Fibroblast of mammary gland (primary cell): Measurements from ENCODE around the gene GFI1.

Source experiments
- DNase-seq: peaks from one replicate; pipeline ENCODE4 v3.0.0-alpha.2; 2010; ENCODE audit warnings: low read depth
- H3K4me3 ChIP-seq: 2 replicates; pipeline ENCODE4 v1.5.1; 2011; ENCODE audit warnings: low read depth, mild to moderate bottlenecking, low read length, moderate library complexity; ENCODE audit not compliant: control insufficient read depth
- CTCF ChIP-seq: conservative IDR thresholded peaks from 2 replicates; pipeline ENCODE4 v1.5.1; 2011; ENCODE audit warnings: low read depth, low read length, inconsistent platforms; ENCODE audit not compliant: control insufficient read depth, insufficient read depth

Gene GFI1

DNA sequence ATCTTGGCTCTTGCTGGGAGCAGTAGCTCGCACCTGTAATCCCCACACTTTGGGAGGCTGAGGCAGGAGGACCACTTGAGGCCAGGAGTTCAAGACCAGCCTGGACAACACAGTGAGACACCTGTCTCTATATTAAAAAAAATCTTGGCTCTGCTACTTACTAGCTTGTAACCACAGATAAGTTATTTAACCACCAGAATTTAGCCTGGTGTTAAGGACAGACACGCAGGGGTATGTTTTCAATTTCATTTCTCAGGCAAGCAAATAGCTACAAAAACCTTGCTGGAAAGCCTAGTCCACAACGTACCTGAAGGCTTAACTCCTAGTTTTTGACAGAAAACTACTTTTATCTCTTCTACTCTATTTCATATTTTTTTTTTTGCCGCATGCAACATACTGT is 24.8 kb upstream of the GFI1 start:
- TF ChIP-seq CTCF, result no peak
- DNase-seq, result no peak
- H3K4me3 ChIP-seq, result no peak overlapping the region

GRCh38 chr1:92509619-92510018 is 22.9 kb upstream of the GFI1 start:
- DNase-seq, result no peak
- no peak overlapping the region for H3K4me3 ChIP-seq
- TF ChIP-seq CTCF, result no peak

DNA sequence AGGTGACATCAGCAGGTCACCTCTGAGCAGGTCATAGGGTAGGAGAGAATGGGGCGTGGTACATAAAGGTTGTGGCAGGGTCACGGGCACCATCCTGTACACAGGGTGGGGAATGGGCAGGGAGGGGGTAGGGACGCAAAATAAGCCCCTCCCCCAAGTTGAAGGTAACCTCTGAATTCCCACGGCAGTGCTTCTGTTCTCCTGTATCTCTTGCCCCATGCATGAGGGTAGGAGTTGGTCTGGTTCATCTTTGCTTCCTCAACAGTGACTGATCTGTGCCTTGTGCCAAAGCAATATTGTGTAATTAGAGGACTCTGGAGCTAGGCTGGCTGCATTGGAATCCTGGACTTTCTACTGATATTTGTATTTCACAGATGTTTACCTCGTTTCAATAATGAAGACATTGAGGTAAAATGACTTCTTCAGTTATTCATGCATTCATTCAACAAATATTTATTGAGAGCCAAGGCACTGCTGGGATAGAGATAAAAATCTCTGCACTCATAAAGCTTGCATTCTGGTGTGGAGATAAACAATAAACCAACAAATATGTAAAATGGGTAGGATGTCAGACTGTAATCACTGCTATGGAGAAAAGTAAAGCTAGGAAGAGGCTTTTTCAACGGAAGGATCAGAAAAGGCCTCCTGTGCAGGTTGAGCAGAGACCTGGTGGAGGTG is 18.4 kb upstream of the GFI1 start:
- no peak for DNase-seq
- no peak for TF ChIP-seq CTCF
- H3K4me3 ChIP-seq, result no peak overlapping the region

- no peak for TF ChIP-seq CTCF
- no peak overlapping the region for H3K4me3 ChIP-seq
- no peak for DNase-seq
Measured at GRCh38 chr1:92504291-92505014, 17.7 kb upstream of the GFI1 start.

DNA sequence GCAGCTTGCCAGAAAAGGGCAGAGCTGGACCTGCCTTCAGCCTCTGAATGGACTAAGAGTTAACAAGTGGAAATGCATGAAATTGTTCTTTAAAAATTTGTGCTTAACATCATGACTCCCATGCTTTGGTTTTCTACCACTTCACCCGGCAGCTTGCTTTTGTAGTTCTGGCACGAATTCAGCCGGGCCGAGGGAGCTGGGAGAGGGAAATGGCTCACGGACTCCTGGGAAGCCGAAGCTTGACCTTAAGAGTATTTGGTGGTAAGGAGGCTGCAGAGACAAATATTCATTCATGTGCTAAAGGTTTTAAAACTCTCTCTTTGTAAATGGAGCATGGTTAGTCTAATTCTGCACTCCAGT is 17.2 kb upstream of the GFI1 start:
- TF ChIP-seq CTCF, result no peak
- H3K4me3 ChIP-seq, result no peak overlapping the region
- peak; percentile 37 for DNase-seq

- TF ChIP-seq CTCF, result no peak
- peak; percentile 55 for DNase-seq
- no peak overlapping the region for H3K4me3 ChIP-seq
Measured at GRCh38 chr1:92503043-92503925, 16.6 kb upstream of the GFI1 start.
